ENCODE measurements around the gene PMF1. TPM values are rescaled to one million over a fixed set of nuclear protein-coding genes. Genes with fewer than 3 reads are reported as not detected.
A peak's percentile ranks its signal among the peaks of the same experiment; 100 is the strongest.

PMF1 gene
- total and polyA plus RNA-seq, 2 of the 13 experiments (the other 11 are each of a cell fraction or from before 2014, with no cell fraction given), result 72.5 to 89.0 TPM

- BruUV-seq (replicated peaks), result no TSS peak
- in situ Hi-C loops (cut with HindIII; ENCODE audit: extremely low pct_ligation_motif_present, low pct_unique_long_range_greater_than_20kb) (no loop called here), intact Hi-C loops (cut with micrococcal nuclease; ENCODE audit: unreplicated experiment) (no loop called here)
- DNase-seq (ENCODE audit: low spot score) (no peak), ATAC-seq (no peak), FAIRE-seq (no peak)
- Histone ChIP-seq H3K4me2 (ENCODE audit: low read depth, low read length) (peak overlapping the region; percentile 93), H3K27ac (ENCODE audit: extremely low read length, insufficient read depth, low read length) (peak overlapping the region; percentile 99), H2AFZ (ENCODE audit: low read length) (no peak overlapping the region), H4K20me1 (ENCODE audit: insufficient read depth, low read length) (no peaks in the 10 kb centered on the region), H3K4me1 (ENCODE audit: insufficient read depth, low read length) (peaks cover 29% of the 10 kb centered on the region), H3K4me3 (replicated peaks in 1 of 3; ENCODE audit: insufficient read depth in 1 of 3, low read depth in 2 of 3, low read length in 3 of 3) (peak overlapping the region in 2 of 3 experiments; percentile 82 to 88; a peak in 3 of 6 replicates), H3K9ac (ENCODE audit: insufficient read depth, low read depth, low read length) (peak overlapping the region; percentile 97), H3K9me3 (ENCODE audit: low read length) (no peaks in the 10 kb centered on the region), H3K79me2 (ENCODE audit: insufficient read depth, low read length) (peaks cover 22% of the 10 kb centered on the region), H3K27me3 (ENCODE audit: control insufficient read depth in 1 of 2, insufficient read depth in 2 of 2, low read length in 2 of 2) (no peaks in the 10 kb centered on the region; a peak in 1 of 5 replicates), H3K36me3 (replicated peaks in 1 of 2; ENCODE audit: control insufficient read depth in 1 of 2, insufficient read depth in 2 of 2, low read length in 2 of 2) (peaks cover 9 to 39% of the 10 kb centered on the region in 2 experiments)
- ChIA-PET POLR2A (interaction anchor here (0.8 to 3.0 kb wide), 26 partner anchors 11 to 289 kb away, joined by 3 to 61 read pairs (median 6); partner anchors contain the start of genes MEF2D, PAQR6, SLC25A44 and SMG5), CTCF (ENCODE audit: low intra/inter-chr PET ratio, low total read pairs) (no interaction called here)
- TF ChIP-seq ZC3H4 (CRISPR knock-in tag; IDR thresholded peaks at IDR 0.05; ENCODE audit: borderline replicate concordance) (0 out of 2 replicates have a peak, but pooled peaks have one; percentile 51), ZNF460 (CRISPR knock-in tag; IDR thresholded peaks at IDR 0.05; ENCODE audit: borderline replicate concordance) (no peak)
- WGBS (ENCODE audit: low lambda C conversion rate), result 94% methylated on average over 9 of the region's 9 CpGs
Observed at GRCh38 chr1:156212130-156212529, 677 bp upstream of the PMF1 start.

DNA sequence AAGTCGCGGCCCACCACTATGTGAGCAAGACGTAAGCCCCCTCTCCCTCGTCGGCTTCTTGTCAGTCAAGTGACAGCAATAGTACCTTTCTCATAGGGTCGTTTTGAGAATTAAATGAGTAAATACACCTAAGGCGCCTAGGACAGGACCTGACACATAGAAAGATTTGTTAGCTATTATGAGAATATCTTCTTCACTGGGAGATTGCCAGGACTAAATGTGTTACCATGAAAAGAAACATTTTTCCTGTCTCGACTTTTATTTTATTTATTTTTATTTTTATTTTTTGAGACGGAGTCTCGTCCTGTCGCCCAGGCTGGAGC, 798 bp downstream of the PMF1 start:
- WGBS (ENCODE audit: low lambda C conversion rate), result 20% methylated on average over 11 of the region's 11 CpGs
- no peak for ATAC-seq
- no peak overlapping the region for H2AFZ ChIP-seq (ENCODE audit: low read length)
- H4K20me1 ChIP-seq (ENCODE audit: insufficient read depth, low read length), result no peaks in the 10 kb centered on the region
- FAIRE-seq, result no peak
- intact Hi-C loops (cut with micrococcal nuclease; ENCODE audit: unreplicated experiment), result no loop called here
- H3K79me2 ChIP-seq (ENCODE audit: insufficient read depth, low read length), result peaks cover 28% of the 10 kb centered on the region
- POLR2A ChIA-PET, result interaction anchor here (0.9 to 3.0 kb wide), 26 partner anchors 10 to 280 kb away, joined by 3 to 61 read pairs (median 8); partner anchors contain the start of genes KHDC4, PAQR6, SLC25A44 and SMG5
- CTCF ChIA-PET (ENCODE audit: low intra/inter-chr PET ratio, low total read pairs), result interaction anchor here (0.8 kb wide), 1 partner anchor 20 kb away, joined by 3 read pairs; no protein-coding TSS in a partner anchor
- TF ChIP-seq ZFP36L2 (CRISPR knock-in tag; IDR thresholded peaks at IDR 0.05) (no peak), ZC3H13 (CRISPR knock-in tag; IDR thresholded peaks at IDR 0.05) (0 out of 2 replicates have a peak, but pooled peaks have one; percentile 1), ZMYM3 (CRISPR knock-in tag; IDR thresholded peaks at IDR 0.05) (peak; percentile 5; the same call in 1 of the 2 replicates)
- peak overlapping the region; percentile 75 to 88 (median 82) for H3K4me3 ChIP-seq (replicated peaks in 1 of 3; ENCODE audit: insufficient read depth in 1 of 3, low read depth in 2 of 3, low read length in 3 of 3)
- no TSS peak for BruUV-seq (replicated peaks)
- H3K9ac ChIP-seq (ENCODE audit: insufficient read depth, low read depth, low read length), result peak overlapping the region; percentile 97
- peak overlapping the region; percentile 99 for H3K27ac ChIP-seq (ENCODE audit: extremely low read length, insufficient read depth, low read length)
- DNase-seq (ENCODE audit: low spot score), result no peak
- in situ Hi-C loops (cut with HindIII; ENCODE audit: extremely low pct_ligation_motif_present, low pct_unique_long_range_greater_than_20kb), result no loop called here
- H3K36me3 ChIP-seq (replicated peaks in 1 of 2; ENCODE audit: control insufficient read depth in 1 of 2, insufficient read depth in 2 of 2, low read length in 2 of 2), result peaks cover 7 to 29% of the 10 kb centered on the region in 2 experiments
- H3K27me3 ChIP-seq (ENCODE audit: control insufficient read depth in 1 of 2, insufficient read depth in 2 of 2, low read length in 2 of 2), result no peaks in the 10 kb centered on the region; a peak in 1 of 5 replicates
- peak overlapping the region; percentile 93 for H3K4me2 ChIP-seq (ENCODE audit: low read depth, low read length)
- no peaks in the 10 kb centered on the region for H3K9me3 ChIP-seq (ENCODE audit: low read length)
- peaks cover 36% of the 10 kb centered on the region for H3K4me1 ChIP-seq (ENCODE audit: insufficient read depth, low read length)

Data from HepG2 (cell line).